T-helper 22 cell (primary cell): ENCODE measurements around the gene DEFB114.

Experiments
- DNase-seq: peaks from one replicate; pipeline ENCODE4 v3.0.0-alpha.2; 2020; ENCODE audit warnings: low read depth

Gene DEFB114

DNA sequence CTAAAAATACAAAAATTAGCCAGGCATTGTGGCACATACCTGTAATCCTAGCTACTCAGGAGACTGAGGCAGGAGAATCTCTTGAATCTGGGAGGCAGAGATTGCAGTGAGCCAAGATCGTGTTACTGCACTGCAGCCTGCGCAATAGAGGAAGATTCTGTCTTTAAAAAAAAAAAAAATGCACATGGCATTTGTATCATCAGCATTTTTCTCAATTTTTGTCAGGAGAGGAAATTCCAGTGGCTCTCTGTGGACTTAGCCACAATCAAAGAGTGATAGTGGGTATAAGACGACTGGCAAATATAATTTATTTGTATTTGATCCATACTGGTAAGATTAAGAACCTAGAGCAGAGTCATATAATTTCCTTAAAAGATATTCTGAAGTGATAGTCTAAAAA, 28.6 kb downstream of the DEFB114 start:
- no peak for DNase-seq

DNA sequence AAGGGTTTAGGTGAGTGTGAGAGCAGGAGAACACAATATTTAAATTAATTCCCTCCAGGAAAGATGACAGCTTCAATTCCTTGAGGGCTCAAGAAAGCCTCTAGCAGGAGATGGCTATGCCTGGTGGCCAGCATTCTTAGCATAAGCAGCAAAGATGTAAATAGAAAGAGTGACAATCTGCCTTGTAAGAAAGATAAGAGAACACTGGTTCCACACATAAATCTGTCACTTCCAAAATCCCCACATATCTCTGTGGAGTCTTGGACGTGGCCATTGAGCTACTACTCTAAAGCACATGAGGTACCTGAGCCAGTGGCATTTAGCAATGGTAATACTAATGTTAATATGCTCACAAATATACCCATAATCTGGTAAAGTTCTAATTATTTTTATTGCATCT, 29.2 kb downstream of the DEFB114 start:
- no peak for DNase-seq

DNA sequence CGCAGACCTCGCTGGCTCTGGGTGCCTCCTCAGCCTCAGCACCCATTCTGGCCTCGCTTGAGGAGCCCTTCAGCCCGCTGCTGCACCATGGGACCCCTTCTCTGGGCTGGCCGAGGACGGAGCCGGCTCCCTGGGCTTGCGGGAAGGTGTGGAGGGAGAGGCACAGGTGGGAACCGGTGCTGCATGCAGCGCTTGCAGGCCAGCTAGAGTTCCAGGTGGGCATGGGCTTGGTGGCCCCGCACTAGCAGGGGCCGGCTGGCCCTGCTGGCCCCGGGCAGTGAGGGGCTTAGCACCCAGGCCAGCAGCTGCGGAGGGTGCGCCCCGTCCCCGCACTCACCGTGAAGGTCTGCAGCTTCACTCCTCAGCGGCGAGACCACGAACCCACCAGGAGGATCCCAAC, 30.4 kb downstream of the DEFB114 start:
- no peak for DNase-seq

DNA sequence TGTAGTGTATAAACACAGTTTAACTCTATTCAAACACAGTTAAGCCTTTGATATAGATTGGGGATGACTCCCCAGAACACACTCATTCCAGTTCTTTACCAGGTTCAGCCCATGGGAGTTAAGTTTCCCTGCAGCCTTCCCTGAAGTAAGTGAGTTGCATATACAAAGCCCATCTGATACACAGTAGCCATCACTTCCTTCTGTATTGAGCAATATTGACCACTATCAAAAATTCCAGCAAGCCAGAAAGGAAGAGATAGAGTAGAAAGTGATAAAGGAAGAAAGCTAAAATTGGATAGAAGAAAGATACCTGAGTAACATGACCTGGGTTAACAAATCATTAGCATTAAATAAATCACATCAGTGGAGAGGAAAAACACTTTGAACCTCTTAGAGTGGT, 34.6 kb downstream of the DEFB114 start:
- DNase-seq, result no peak

DNA sequence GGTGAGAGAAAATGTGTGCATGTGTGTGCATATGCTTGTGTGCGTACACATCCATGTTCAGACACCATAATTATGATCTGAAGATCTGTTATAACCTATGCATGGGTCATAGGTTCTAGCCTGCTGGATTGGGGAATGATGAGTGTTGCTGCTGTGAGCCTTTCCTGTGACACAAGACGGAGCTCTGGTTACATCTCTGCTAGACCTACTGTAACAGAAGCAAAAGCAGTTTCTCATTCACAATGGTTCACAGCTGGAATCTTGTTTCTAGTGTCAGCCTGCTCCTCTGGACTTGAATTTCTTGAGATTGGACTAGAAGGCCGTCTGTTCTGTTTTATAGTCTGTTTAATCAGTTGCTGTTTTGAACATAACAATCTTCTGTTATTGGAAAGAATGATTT, 40.1 kb downstream of the DEFB114 start:
- DNase-seq, result no peak

DNA sequence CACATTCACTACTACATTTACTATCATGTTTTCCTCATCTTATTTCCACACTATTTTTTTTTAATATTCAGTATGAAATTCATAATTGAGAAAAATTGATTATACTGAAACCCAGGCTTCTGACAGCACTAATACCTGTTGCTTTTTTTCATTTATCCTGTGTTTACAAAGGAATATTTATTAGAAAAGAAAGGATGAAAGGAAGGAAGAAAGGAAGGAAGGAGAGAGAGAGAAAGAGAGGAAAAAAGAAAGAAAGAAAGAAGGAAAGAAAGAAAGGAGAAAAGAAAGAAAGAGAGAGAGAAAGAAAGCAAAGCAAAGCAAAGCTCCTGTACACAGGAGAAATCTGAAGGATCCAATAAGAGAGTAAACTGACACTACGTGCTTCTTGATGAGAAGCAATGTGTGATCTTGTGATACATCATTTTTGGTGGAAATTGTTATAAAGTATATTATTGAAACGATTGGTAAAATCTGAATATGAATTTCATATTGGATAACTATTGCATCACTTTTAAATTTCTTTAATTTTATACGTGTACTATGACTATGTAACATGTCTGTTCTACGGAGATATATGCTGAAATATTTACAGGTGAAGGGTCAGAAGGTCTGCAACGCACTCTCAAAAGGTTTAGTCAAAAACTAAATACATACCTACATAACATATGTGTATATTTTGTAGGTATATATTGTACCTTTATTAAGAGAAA, 43.9 kb downstream of the DEFB114 start:
- DNase-seq, result no peak

DNA sequence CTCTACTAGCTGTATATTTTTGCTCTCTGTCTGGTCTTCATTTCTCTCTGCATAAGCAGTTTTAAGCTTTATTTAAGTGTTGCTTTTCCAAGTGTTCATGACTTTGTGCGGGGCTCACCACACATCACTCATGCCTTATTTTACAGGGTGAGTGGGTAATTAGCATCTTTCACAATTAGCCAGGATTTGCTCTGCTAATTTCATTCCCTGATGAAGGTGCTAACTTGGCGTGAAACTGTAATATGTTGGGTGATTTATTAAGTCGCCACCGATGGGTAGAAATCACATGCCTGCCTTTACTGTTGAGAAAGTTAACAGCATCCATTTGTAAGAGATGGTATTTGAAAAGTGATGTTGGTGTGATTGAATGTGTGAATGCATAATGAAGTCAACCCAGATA, 44.7 kb downstream of the DEFB114 start:
- no peak for DNase-seq

DNA sequence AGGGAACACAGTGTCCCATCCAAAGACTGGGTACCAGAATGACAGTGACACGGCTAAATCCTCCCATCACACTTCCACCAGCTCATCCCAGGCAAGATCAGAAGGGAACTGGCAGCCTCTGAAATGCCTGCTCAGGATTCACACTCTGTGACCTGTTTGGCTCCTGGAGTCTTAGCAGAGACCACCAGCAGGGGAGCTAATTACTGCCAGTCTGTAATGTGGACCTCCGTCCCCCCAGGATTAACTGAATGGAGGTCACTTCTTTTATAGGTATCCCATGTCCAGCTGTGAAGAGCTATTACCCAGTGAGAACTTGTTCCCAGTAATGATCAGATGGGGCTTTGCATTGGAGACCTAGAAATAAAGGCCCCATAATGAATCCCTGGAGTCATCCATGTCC, 45.2 kb downstream of the DEFB114 start:
- no peak for DNase-seq

DNA sequence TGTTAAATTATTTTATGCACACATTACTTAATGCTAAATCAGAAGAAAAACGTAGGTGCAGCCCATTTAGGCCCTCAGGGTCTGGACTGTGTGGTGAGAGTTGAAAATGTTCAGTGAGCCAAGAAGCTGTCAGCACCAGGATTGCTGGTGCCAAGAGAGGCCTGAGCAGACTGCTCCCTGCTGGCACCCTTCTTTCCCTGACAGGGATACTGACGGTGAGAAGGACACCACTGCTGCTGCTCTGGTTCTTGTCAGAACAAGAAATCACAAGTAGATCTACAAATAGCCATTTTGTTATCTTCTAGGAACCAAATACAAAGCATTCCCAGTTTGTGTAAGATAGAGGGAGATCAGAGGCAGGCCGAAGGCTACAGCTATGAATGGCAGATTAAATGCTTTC, 48.9 kb downstream of the DEFB114 start:
- DNase-seq, result no peak

DNA sequence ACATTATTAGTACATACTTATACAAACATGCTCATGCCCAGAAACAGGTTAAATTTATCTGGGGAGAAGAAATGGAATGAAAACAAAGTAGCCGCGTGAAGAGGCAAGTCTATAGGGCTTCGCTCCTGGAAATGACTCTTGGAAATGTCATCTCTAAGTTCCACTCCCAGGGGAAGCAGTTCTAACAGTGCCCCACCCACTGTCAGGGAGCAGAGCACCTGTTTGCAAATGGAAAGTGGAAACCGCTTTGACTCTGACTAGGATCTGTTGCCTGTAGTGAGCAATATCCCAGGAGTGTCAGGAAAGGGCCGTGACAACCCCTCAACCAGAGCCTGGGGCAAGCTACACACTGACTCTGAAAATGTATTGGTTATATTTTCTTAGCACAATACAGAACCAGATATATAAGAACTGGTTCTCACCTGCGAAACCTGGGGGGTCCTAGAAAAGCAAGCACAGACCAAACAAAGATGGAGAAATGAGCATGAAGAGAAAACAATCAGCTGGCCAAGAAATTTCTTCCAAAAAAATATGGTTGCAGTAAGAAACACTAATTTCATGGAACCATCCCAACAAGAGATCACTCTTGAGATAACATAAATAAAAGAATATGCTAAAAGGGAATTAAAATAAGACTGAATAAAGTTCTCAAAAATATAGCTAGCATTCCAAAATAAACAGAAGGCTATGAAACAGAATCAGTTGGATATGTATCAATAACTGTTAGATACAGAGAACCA, 50.2 kb downstream of the DEFB114 start:
- no peak for DNase-seq

DNA sequence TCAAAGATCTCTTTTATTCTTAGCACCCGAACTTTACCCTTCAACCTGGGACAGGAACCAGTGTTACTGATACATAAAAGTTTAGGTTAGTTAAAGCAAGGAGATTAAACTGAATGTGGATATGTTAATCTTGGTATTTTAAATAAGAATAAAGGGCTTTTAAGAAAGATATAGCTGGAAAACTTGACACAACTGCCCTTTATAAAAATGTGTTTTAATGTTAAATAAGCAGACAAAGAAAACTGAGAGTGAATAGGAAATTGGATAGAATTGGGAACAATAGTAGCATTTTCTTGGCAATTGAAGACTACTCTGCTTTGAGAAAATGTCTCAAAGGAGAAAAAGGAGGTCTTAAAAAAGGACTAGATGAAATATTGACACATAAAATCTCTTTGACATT, 51.8 kb downstream of the DEFB114 start:
- DNase-seq, result no peak

DNA sequence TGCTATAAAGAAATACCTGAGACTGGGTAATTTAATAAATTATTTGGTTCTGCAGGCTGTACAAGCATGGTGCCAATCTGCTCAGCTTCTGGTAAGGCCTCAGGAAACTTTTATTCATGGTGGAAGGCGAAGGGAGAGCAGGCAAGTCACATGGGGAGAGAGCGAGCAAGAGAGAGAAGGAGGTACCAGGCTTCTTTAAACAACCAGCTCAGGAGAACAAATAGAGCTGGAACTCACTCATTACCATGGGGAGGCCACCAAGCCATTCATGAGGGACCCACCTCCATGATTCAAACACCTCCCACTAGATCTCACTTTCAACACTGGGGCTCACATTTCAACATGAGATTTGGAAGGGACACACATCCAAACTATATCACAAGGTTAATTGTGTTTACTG, 52.7 kb downstream of the DEFB114 start:
- DNase-seq, result no peak
